HG03520 (cell line): Measurements from ENCODE around the gene MGAT2.
"Not testable (repeated sequence)": the region's sequence is repeated elsewhere in the genome, so short reads cannot be mapped to it uniquely, and the experiment has no call there.

Experiments
- ATAC-seq: cut with Tn5 transposase; IDR thresholded peaks from one replicate; pipeline ENCODE4 v1.9.1; 2021; ENCODE audit warnings: mild to moderate bottlenecking, moderate library complexity; ENCODE audit not compliant: unreplicated experiment

Gene MGAT2

DNA sequence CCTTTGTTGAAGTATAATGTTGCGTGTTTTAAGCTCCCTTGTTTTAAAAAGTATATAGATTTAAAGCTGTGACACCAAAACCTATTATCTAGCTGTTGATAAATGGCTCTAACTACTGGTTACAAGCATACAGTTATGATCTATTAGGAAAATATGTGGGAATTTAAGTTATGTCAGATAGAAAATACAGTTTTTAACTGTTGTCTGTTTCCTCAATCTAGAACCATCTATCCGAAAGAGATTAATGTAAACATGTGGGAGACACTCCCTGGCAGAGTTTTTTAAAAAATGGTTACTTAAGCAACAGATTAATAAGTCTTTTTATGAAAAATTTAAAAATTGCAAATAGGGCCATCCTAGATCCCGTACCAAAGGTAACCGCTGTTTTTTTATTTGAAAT lies 8.3 kb upstream of the MGAT2 start:
- no peak for ATAC-seq

DNA sequence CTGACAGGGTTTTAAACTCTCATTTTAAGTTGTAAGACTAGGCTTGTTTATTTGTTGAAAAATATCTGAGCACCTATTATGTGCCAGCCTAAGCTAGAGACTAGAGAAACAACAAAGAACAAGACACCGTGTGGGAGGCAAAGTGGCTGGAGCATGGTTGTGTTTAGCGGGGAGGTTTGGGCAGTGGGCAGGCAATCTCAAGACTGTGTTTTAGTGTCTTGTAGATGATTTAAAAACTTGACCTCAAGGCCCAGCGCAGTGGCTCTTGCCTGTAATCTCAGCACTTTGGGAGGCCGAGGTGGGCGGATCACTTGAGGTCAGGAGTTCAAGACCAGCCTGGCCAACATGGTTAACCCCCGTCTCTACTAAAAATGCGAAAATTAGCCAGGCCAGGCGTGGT lies 7.9 kb upstream of the MGAT2 start:
- ATAC-seq, result no peak

DNA sequence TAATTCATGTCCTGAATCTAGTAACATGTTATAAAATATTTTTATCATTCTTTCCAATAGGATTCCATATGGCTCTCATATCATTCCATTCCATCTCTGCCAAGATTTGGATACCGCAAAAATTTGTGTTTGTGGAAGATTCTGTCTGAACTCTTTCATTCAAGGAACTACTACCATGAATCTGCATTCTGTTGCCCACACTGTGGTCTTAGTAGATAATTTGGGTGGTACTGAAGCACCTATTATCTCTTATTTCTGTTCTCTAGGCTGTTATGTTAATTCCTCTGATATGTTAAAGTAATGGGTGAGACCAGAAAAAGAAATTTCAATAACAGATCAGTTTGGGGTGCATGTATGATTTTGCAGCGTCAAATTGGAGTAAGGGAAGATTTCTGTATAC lies 6.4 kb upstream of the MGAT2 start:
- ATAC-seq, result no peak

DNA sequence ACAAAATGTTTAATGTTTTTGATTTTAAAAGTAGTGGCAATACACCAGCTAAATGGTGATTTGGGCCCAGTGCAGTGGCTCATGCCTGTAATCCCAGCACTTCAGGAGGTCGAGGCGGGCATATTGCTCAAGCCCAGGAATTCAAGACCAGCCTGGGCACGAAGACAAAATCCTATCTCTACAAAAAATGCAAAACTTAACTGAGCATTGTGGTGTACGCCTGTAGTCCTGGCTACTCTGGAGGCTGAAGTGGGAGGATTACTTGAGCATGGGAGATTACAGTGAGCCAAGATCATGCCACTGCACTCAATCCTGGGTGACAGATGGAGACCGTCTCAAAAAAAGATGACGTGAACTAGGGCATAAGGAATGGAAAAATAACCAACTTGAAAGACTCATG lies 4.8 kb upstream of the MGAT2 start:
- no peak for ATAC-seq

DNA sequence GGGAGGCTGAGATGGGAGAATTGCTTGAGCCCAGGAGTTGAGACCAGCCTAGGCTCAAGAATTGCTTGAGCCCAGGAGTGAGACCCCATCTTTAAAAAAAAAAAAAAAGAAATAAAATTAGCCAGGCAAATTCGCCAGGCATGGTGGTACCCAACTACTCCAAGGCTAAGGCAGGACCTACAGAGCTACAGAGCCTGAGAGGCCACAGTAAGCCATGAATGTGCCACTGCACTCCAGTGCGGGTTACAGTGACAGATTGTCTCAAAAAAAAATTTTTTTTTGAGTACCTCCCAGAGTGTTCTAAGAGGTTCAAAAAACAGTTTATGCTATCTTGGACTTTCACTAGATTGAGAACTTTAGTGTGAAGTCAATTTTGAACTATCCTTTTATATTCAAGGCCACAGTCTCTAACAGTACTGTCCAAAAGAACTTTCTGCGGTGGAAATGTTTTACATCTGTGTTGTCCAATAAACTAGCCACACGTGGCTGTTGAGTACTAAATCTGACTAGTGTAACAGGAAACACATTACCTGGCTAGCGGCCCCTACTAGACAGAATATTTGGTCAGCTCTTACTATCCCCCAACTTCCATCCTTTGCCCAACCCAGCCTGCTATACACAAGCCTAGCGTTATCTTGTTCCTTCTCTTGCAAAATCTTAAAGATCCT lies 2.6 kb upstream of the MGAT2 start:
- no peak for ATAC-seq

DNA sequence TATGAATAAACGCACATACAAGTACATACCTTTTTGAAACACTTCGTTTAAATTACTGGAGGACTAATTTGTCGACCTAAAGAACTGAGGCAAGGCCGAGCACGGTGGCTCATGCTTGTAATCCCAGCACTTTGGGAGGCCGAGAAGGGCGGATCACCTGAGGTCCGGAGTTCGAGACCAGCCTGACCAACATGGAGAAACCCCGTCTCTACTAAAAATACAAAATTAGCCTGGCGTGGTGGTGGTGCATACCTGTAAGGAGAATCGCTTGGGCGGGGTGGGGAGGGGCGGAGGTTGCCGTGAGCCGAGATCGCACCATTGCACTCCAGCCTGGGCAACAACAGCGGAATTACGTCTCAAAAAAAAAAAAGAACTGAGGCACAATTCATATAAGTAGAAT lies 1.3 kb upstream of the MGAT2 start:
- ATAC-seq, result not testable (repeated sequence)

DNA sequence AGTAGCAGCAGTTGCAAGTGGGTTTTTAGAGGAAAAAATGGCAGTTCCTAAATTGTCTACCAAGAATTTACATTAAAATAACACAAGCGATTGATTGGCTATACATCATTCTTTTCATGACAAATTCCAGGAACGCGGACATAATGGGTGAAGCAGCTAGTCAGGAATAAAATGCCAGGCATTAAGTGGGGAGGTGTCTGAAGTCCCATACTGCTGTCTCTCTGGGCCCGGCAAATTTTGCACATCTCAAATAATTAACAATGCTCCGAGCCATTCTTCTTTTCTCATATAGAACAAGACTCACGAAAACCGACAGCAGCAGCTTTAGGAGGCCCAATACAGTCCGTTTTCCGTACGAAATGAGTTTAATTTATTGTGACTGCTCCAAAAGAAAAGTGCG lies 869 bp upstream of the MGAT2 start:
- ATAC-seq, result no peak

DNA sequence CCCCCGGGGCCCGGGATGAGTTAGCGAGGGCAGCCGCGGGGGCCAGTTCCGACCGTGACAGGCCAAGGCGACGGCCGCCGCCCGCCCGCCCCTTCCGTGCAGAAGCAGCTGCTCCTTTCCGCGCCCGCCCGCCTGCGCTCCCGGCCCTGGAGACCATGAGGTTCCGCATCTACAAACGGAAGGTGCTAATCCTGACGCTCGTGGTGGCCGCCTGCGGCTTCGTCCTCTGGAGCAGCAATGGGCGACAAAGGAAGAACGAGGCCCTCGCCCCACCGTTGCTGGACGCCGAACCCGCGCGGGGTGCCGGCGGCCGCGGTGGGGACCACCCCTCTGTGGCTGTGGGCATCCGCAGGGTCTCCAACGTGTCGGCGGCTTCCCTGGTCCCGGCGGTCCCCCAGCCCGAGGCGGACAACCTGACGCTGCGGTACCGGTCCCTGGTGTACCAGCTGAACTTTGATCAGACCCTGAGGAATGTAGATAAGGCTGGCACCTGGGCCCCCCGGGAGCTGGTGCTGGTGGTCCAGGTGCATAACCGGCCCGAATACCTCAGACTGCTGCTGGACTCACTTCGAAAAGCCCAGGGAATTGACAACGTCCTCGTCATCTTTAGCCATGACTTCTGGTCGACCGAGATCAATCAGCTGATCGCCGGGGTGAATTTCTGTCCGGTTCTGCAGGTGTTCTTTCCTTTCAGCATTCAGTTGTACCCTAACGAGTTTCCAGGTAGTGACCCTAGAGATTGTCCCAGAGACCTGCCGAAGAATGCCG lies 699 bp downstream of the MGAT2 start:
- peak; percentile 16 for ATAC-seq

DNA sequence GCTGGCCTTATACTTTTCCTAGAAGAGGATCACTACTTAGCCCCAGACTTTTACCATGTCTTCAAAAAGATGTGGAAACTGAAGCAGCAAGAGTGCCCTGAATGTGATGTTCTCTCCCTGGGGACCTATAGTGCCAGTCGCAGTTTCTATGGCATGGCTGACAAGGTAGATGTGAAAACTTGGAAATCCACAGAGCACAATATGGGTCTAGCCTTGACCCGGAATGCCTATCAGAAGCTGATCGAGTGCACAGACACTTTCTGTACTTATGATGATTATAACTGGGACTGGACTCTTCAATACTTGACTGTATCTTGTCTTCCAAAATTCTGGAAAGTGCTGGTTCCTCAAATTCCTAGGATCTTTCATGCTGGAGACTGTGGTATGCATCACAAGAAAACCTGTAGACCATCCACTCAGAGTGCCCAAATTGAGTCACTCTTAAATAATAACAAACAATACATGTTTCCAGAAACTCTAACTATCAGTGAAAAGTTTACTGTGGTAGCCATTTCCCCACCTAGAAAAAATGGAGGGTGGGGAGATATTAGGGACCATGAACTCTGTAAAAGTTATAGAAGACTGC lies 1.5 kb downstream of the MGAT2 start:
- ATAC-seq, result no peak

DNA sequence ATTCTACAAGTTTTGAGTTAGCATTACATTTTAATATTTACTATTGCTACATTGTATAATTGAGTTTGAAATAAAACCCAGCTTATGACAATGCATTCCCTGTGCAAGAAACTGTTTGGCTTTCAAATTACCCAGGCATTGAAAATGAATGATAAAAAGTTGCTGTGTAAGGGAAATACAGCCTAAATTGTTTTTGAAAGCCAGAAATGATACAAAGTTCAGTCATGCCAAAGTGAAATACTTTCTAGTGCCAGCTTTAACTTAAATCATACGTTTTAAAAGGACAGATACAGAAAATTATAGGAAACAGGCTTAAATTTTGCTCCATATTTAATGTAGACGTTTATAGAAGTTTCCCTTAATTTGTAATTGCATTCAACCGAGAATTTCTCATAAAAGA lies 2.8 kb downstream of the MGAT2 start:
- no peak for ATAC-seq

DNA sequence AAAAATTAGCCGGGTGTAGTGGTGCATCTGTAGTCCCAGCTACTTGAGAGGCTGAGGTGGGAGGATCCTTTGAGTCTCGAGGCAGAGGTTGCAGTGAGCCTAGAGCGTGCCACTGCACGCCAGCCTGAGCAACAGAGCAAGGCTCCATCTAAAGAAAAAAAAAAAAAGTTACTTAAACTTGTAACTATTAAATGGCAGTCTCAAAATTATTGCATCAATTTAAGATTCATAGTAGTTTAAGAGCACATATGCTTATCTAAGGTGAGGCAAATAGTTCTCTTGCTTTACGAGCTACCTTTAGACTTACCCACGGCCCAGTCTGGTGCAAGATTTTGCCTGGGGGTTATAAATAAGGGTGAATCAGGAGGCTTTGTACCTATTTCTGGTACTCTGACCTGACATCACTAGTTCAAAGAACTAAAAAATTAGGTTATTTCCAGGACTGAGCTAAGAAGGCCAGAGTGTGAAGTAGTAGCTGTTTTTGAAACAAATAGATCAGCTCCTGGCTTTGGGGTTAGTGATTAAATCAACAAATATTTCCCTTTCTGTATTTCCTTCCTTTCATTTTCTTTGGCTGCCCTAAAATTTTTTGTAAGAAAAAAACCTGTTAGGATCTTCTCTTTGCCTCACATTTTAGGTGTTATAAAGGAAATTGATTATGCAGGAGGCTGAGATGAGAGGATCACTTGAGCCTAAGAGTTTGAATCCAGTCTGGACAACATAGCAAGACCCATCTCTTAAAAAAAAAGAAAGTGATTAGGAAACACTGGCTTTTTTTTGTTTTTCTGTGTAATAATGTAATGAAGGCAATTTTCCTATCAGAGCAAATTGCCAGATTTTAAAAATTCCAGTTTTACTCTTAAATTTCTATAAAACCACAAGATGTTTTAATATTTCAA lies 3.6 kb downstream of the MGAT2 start:
- no peak for ATAC-seq

DNA sequence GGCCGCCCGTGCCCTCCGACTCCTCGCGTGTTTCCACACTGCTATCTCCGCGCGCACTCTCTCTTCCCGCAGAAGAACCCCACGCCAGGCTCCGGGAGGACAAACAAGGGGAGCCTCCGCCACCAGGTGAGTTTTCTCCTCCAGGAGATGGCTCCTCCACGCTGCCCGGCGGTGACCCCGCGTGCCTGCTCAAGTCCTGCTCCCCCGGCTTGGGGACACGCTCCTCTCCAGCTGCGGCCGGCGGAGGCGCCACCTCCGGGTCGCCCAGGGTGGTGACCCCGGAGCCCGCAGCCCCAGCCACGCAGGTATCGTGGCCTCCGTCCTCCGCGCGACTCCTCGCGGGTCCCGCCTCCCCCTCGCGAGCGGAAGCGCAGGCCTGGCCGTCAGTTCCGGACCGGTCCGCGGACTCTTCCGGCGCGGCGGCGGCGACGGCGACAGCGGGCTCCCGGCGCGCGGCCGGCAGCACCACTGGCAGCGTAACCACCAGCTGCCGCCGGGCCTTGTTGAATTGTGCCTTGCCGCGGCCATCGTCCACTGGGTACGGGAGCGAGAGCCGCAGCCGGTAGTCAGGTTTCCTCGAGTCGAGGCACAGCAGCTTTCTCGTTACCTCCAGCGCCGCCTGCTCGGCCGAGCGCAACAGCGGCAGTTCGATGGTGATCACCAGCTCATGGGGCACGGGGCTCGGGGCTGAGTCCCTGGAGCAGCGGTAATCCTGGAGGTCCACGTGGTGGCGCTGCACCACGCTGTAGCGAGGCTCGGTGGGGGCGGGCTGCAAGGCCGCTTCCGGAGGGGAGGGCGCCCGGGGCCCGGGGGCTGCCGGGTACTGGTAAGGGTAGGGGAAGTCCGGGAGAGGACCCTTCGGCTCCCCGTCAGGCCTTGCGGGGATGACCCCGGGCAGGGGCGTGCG lies 13.3 kb downstream of the MGAT2 start:
- peak; percentile 75 for ATAC-seq

DNA sequence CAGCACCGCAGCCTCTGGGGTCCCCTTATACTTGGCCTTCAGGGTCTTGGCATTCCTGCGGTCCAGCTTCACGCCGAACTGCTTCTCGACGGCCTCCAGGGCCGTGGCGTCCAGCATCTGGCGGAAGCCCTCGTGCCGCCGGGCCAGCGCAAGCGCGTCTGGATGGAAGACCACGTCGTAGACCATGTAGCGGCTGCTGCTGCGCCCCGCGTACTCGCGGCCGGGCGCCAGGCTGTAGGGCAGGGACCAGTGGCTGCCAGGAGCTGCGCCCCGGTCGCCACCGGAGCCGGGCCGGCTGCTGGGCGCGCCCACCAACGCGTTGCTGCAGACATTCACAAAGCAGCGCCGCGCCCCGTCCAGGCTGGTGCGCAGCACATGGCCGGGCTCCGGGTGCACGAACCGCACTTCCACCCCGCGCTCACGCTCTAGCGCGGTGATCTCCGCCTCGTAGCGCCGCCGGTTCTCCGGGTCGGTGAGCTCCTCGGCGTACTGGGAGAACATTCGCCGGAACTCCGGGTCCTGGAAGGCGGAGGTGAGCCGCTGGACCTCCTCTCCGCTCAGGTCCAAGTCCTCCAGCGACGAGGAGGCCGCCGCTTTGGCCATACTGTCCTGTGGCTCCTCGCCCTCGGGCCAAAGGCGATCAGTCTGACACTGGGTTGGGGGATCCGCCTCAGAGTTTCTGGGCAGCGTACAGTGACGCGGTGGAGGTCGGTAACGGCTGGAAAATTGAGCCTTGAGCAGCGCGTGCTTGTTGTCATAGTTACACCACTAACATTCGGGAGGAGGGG lies 14.1 kb downstream of the MGAT2 start, which contains the start of gene DNAAF2:
Gene DNAAF2 (minus strand): TSS at position 698 of the 788 bp plus-strand sequence. CDS start 95 bp downstream, at position 603.
- ATAC-seq, result peak; percentile 25

DNA sequence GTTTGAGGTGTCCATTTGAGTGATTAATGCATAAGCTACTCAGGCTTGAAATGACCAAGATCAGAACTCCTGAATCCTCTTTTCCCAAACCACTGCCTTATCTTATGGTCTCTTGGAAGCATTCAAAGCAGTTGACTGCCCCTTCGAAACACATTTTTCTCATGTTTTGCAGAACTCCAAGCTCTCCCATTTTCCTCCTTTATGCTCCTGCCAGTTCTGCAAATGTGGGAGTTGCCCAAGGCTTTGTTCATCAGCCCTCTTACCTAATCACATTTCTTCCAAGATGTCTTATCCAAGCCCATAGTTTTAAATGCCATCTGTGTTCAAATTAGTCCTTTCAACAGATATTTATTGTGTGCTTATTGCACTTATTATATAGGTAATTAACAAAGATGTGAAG lies 16.3 kb downstream of the MGAT2 start:
- ATAC-seq, result no peak

DNA sequence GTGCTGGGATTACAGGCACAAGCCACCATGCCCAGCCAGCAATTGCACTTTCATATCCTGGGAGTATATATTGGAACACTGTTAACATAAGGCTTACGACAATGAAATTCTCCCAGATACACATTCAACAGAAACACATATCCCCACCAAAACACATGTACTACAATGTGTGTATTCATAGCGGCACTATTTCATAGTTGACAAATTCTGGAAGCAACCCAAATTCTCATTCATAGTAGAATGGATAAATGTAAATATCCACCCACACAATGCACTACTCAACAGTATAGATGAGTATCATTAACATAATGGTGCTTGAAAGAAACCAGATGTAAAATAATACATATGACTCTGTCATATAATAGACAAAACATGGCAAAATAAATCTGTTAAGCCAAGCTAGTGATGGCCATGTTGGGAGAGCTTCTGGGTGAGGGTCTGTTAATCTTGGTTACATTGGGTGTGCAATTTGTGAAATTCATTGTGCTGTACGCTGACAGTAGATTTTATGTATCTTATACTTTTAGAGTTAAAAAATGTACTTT lies 17.0 kb downstream of the MGAT2 start:
- no peak for ATAC-seq

DNA sequence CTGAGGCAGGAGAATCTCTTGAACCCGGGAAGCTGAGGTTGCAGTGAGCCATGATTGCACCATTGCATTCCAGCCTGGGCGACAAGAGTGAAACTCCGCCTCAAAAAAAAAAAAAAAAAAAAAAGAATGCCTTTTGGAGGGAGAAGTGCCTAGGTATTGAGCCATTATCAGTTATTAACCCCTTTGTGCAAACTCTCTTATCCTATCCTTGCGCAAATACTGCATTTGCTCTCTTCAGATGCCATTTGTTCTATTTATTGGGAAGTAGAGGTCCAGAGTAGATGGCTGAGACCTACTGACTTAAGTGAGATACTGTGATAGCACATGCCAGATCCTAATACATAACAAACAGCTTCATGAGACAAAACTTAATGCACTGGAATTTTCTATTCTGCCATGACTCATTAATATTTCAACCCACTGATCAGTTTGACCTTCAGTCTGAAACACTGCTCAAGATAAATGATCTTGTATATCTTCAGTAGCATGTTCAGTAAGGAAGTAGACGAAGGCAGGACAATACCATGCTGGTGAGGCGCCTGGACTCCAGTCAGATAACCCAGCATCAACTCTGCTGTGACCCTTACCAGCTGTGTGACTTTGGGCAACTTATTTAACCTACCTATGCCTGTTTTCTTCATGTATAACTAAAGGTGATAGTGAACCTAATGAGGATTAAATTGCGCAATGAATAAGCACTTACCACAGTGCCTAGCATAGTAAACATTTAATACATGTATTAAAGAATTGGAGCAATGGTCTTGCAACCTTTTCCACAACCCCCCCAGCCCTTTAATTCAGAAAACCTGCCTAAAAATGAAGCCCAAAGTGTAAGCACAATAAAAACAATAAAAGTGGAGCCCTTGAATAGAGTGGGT lies 20.2 kb downstream of the MGAT2 start:
- no peak for ATAC-seq

DNA sequence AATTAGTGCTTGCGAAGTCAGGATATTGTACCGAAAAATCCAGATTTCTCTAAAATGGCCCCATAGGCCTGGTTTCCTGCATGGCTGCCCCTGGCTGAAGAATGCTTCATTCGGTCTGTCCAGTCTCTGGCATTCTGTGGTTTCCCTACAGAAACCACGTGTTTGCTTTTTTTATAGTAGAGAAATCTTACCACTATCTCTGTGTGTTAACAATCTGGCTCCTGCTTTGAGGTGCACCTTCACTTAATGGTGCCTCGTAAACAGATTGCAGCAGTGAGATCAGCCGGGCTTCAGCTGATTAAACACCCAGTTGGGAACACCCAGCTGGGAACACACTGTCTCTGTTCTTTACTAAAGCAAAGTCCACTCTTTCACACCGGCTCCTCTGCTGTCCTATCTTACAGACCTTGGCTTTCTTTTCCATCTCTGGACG lies 21.1 kb downstream of the MGAT2 start:
- ATAC-seq, result no peak

DNA sequence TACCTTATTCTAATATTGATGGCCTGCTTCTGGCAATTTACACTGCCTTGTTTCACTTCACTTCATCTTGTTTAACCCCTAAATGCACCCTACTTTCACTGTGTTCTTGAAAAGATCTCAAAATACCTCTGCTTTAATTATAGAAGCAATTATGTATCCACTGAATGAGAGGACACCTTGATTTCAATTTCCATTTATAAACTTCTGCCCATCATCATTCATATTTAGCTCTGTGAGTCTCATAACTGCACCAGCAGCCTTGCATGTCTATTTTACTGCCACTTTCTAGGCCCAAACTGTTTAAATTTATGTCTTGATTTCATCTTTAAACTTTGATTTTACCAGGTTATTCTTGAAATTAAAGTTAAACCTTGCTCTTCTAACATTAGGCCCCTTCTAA lies 21.6 kb downstream of the MGAT2 start:
- no peak for ATAC-seq
